GM12865 (cell line): ENCODE measurements around the gene NSG1.

Experiments used
- DNase-seq: peaks from one replicate; pipeline ENCODE4 v3.0.0; 2010; ENCODE audit warnings: low read depth
- H3K4me3 ChIP-seq: 2 replicates; pipeline ENCODE4 v1.5.1; 2011; ENCODE audit warnings: mild to moderate bottlenecking, low read depth, low read length, control low read depth
- TF ChIP-seq, protein P1 (sequence below): IDR thresholded peaks from 2 replicates; pipeline ENCODE4 v1.5.1; 2011; ENCODE audit warnings: low read length, control low read depth, low read depth, inconsistent platforms; ENCODE audit not compliant: insufficient read depth; ENCODE audit errors: missing control alignments

Gene NSG1, protein sequence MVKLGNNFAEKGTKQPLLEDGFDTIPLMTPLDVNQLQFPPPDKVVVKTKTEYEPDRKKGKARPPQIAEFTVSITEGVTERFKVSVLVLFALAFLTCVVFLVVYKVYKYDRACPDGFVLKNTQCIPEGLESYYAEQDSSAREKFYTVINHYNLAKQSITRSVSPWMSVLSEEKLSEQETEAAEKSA

DNA sequence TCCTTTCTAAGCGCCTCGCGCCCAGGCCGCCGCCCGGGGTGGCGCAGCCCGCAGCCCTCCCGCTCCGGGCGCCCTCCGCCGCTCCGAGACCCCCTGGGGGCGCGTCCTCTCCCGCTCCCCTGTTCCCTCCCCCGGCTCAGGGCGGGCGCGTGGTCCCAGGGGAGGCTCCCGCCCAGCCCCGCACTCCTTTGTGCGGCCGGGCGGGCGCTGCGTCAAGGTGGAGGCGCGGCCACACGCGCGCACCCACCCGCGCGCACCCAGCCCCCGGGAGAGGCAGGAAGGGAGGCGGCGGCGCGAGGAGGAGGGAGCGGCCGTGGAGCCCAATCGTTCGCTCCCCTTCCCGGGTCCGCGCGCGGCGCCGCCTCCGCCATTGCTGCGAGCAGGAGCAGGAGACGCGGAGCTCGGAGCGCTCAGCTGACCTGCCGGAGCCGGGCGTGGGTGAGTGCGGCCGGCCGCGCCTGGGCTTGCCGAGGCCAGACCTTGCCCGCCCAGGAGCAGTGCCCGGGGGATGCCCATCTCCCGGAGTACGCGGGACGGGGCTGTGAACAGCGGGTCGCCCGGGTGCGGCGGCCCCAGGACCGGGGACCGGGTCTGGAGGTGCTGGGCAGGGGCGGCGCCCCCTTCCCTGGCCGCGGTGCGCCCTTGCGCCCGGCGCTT is at the start of gene NSG1:
Gene NSG1, plus strand, starts transcription at position 367 of the 657 bp plus-strand sequence. CDS start 528 bp downstream, outside the sequence.
- TF ChIP-seq, protein P1, sequence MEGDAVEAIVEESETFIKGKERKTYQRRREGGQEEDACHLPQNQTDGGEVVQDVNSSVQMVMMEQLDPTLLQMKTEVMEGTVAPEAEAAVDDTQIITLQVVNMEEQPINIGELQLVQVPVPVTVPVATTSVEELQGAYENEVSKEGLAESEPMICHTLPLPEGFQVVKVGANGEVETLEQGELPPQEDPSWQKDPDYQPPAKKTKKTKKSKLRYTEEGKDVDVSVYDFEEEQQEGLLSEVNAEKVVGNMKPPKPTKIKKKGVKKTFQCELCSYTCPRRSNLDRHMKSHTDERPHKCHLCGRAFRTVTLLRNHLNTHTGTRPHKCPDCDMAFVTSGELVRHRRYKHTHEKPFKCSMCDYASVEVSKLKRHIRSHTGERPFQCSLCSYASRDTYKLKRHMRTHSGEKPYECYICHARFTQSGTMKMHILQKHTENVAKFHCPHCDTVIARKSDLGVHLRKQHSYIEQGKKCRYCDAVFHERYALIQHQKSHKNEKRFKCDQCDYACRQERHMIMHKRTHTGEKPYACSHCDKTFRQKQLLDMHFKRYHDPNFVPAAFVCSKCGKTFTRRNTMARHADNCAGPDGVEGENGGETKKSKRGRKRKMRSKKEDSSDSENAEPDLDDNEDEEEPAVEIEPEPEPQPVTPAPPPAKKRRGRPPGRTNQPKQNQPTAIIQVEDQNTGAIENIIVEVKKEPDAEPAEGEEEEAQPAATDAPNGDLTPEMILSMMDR = no peak
- DNase-seq = peak; percentile 8

DNA sequence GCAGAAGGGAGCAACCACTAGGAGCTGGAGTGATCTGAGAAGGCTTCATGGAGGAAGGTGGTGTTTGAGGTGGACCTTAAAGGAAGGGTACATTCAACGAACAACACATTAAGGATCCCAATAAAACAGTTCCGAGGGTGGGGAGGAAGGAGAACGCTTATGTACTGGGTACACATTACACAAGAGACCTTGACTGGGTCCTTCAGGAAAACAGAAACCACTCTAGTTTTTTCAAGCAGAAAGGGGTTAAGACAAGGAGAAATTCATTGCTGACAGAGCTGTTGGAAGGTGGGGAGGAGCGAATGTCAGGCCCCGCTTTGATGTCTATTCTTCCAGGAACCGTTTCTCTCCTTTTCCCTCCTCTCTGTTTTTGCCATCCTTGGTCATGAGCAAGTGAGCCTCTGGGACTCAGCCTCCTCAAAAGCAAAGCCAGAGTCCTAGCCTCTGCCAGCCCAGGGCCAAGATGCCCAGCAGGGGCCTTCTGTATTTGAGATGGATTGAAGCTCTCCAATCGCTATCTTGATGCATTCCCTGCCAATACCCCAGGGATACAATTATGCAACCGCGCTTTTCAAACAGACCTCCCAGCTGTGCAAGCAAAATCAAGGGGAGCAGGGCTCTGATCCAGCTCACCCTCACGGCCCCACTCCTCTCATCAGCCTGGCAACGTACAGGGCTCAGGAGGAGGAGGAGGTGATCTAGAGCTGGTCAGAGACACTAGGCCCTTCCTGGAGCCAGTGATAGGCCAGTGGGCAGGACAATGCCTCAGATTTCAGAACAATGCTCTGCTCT is 48.5 kb upstream of the NSG1 start:
- TF ChIP-seq, protein P1 = no peak
- no peak overlapping the region for H3K4me3 ChIP-seq
- DNase-seq = no peak

More for the DNA sequence above, at the start of gene NSG1:
- H3K4me3 ChIP-seq = no peak within 1 kb of the TSS; the same call in 1 of the 2 replicates

DNA sequence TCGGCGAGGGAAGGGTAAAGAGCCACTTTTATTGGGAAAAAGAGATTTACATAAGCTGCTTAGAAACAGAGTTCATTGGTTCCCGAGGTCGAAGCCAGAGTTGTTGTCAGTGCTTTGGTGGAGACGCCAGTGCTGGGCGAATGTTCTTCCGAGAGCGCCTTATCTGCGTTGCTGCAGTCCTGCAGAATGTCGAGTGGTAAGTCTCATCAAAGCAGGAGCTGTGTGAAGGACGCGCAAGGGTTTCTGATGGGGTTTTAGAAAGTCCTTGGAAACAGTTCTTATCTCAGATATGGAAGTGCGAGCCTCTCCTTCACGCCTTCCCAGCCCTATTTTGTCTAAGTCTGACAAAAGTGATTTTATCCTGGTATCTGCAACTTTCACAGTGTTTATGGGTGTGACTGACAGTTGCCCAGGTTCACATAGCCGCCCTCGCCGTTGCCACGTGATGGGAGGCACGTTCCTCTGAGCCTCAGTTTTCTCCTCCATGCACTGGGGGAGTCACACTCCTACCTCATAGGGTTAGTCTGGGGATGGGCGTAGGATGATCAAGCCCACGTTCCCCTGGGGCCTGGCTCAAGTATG is 47.3 kb upstream of the NSG1 start:
- no peak overlapping the region for H3K4me3 ChIP-seq
- TF ChIP-seq, protein P1 = no peak
- DNase-seq = no peak

DNA sequence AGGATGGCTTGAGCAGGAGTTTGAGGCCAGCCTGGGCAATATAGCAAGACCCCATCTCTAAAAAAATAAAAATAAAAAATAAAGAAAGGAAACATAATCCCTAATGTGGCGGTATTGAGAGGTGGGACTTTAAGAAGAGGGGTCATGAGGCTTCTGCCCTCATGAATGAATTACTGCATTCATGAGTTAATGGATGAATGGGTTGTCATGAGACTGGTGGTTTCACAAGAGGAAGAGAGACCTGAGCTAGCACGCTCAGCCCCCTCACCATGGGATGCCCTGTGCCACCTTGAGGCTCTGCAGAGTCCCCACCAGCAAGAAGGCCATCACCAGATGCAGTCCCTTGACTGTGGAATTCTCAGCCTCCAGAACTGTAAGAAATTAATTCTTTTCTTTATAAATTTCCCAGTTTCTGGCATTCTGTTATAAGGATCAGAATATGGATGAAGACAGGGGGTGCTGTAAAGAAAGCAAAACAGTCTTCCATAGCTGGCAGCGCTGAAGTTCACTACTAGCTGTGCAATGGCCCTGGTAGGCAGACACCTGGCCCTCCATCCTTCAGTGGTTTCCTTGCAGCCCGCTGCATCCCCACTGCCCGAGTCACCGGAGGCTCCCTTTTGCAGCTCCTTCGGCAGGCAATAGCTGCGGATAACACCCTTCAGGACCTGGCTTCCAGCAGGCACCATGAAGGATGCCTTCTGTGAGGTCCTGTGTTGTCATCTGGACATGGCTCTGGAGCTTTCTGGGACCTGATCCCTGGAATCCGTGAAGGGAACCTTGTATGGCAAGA is 44.8 kb upstream of the NSG1 start:
- TF ChIP-seq, protein P1 = no peak
- no peak for DNase-seq
- no peak overlapping the region for H3K4me3 ChIP-seq

DNA sequence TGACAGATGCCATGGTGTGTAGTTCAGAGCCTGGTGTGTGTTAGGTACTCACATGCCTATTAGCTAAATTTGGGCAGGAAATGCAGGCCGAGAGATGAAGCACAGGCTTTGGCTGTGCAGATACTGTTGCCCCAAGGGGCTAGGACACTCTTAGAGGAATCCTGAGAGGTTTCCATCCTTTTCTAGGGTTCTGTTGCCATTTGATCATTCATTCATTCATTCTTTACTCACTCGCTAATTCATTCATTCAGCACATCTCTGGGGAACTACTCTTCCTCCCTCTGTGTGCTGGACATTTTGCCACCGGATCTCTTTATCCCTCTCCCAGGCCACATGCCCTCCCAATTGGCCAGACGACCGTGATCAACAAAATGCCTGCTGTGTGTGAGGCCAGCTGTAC is 43.9 kb upstream of the NSG1 start:
- DNase-seq = no peak
- TF ChIP-seq, protein P1 = no peak
- H3K4me3 ChIP-seq = no peak overlapping the region

DNA sequence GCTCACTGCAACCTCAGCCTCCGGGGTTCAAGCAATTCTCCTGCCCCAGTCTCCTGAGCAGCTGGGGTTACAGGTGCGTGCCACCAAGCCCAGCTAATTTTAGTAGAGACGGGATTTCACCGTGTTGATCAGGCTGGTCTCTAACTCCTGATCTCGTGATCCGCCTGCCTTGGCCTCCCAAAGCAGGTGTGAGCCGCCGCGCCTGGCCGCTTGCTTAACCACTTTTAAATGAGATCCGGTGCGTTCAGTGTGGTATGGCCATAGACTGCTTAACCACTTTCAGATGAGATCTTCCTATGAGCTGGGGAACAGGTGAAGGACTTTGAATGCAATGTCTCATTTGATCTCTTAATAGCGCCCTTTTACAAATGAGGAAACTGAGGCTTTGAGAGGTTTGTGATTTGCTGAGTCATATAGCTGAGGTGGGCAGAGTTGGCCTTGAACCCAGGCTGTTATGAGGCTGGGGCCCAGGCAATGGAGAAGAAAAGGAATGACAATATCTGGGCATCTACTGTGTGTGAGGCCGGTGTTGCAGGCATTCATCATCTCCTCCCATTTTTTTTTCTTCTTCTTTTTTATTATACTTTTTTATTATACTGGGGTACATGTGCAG is 41.9 kb upstream of the NSG1 start:
- H3K4me3 ChIP-seq = no peak overlapping the region
- peak; percentile 82 for DNase-seq
- TF ChIP-seq, protein P1 = no peak
